GM15510 (cell line): ENCODE results near the gene DMAP1.

Source experiments
- POLR2A ChIP-seq: IDR thresholded peaks from 3 replicates; pipeline ENCODE4 v1.6.1; 2011; ENCODE audit warnings: borderline replicate concordance; ENCODE audit not compliant: insufficient read length; ENCODE audit errors: extremely low read depth

Gene DMAP1

DNA sequence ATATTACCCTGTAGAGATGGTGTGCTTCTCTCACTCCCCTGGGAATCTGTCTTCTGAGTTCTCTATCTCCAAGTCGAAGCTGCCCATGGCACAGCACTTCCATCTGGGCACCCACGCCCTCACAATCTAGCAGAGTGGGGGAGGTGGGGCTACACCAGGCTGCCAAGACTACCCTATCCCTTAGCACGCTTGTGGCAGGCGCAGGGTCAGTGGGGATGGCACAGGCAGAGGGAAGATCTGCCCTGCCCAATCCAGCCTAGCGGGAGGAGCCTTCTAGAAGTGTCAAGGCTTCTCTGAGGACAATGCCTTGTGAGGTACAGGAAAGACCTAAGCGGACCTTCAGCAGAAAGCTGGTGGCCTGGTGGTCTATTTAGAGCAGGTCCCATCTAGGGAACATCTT, 49.1 kb downstream of the DMAP1 start:
- TF ChIP-seq POLR2A, result no peak

GRCh38 chr1:44262816-44263567, 49.7 kb downstream of the DMAP1 start:
- TF ChIP-seq POLR2A, result no peak

GRCh38 chr1:44263568-44264450, 50.5 kb downstream of the DMAP1 start:
- TF ChIP-seq POLR2A, result no peak

DNA sequence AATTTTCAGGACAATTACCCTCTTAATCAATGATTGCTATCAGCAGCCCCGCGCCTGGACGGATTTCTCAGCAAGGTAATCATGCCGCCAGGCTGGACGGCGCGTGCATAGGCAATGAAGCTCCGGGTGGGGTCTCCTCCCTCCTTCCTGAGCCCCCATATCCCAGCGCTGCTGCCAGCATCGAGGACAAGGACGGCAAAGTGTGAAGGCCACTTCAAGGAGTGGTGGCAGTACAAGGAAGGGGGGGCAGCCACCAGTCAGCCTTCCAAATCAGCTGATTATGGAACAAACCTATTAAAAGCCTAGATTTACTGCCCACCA, 51.1 kb downstream of the DMAP1 start:
- TF ChIP-seq POLR2A, result no peak

- TF ChIP-seq POLR2A, result no peak
These were observed 52.5 kb downstream of the DMAP1 start for GRCh38 chr1:44265656-44266358.

DNA sequence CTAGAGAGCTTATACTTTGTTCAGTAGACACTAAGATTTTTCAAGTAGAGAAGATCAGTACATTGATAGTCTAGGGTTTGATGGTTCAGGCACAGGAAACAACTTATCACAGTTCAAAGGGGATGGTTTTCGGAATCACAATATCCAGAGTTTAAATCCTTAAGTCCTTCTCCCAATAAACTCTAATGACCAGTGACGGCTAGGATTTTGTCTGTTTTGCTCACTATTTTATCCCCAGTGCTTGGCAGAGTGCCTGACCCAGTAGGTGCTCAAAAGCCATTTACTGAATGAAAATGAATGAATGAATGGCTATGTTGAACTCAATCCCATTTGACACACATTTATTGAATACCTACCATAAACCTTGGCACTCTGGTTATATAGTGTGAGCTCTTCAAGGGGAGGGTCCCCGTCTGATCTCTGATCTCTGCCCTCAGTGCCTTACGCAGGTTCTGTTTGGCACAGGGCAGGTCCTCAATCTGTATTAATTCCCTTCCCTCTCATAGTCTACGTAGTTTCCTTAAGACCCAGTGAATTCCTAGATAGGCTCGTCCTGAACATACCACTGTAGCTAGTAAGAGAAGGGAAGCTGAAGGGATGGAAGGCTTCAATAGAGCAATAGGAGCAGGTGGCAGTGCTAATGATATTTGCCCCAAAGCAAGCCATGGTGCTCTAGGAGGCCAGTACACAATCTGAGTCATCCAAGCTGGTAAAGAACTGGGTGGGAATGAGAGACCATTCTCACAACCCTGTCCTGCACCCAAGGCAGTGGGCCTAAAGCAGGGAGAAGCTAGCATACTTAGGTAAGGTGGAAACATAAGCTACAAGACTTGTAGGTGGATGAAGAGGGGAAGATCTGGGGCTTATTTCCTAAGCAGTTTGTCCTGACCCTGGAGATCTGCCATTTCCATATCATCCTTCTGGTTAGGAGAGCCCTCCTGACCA, 53.4 kb downstream of the DMAP1 start:
- TF ChIP-seq POLR2A, result no peak

DNA sequence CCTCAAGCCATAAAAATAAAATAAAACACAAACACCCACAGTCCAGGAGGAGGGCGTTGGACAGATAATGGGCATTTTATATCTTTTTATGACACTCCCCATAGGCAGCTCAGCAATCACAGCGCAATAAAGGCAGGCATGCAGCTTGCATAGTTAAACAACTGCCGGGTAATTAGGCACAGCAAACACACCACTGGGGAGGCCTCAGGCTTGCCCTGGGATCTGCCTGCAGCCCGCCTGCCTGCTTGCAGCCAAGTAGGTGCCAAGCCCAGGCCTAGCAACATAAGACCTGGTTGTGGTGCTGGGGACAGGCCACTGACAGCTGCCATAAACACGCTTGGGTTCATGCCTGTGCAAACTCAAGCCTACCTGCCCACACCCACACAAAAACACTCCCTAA, 54.2 kb downstream of the DMAP1 start:
- no peak for TF ChIP-seq POLR2A

DNA sequence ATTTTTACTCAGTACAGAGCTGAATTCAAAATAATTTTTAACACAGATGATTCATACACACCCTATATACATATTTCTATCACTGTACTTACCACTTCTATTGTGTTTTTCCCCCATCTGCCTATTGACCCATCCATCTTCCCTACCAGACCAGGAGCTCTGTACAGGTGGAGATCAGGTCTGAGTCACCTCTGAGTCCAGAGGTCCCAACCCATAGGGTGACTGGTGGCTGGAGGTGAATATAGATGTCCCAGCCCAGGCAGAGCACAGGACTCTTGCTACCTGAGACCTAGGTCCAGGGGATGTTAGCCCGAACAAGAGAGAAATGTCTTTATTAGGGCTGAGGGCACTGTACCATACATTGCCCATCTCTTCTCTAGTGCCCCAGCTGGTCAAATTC, 54.8 kb downstream of the DMAP1 start:
- no peak for TF ChIP-seq POLR2A
